Common myeloid progenitor, CD34-positive (primary cell): ENCODE data around the gene CACNA1D.

ENCODE experiments used
- CTCF ChIA-PET: fragments of 350-600 bp; sonication (Branson Sonifier 250); formaldehyde crosslinking; loops from one replicate; lab custom pipeline; 2021; ENCODE audit warnings: antibody characterized with exemption; lab: Charles Lee
- POLR2A ChIA-PET: fragments of 350-600 bp; sonication (Branson Sonifier 250); formaldehyde crosslinking; loops from one replicate; lab custom pipeline; 2021; ENCODE audit warnings: antibody characterized with exemption; lab: Charles Lee
- DNase-seq, 3 donors: peaks; one replicate each; pipeline versions ENCODE4 v3.0.0 to v3.0.0-alpha.2; 2013
- H3K27ac ChIP-seq, 2 experiments: 1 replicate in 1 of 2; 2 replicates in 1 of 2; pipeline ENCODE4 v1.7.0; 2013; ENCODE audit warnings: inconsistent platforms in 2 of 2, low read length in 2 of 2, mild to moderate bottlenecking in 2 of 2, low read depth in 1 of 2, moderate library complexity in 1 of 2; ENCODE audit not compliant: severe bottlenecking in 2 of 2, insufficient read depth in 1 of 2, poor library complexity in 1 of 2
- H3K27me3 ChIP-seq, 5 experiments: replicated peaks in 2 of 5; 1 replicate in 3 of 5; 2 replicates in 2 of 5; pipeline versions ENCODE4 v1.6.1 to v1.7.0; 2013; ENCODE audit warnings: low read length in 4 of 5, mild to moderate bottlenecking in 2 of 5, moderate library complexity in 2 of 5, inconsistent platforms in 1 of 5; ENCODE audit not compliant: insufficient read depth in 5 of 5, control insufficient read depth in 4 of 5
- H3K36me3 ChIP-seq, 4 experiments: 1 replicate in 2 of 4; 2 replicates in 2 of 4; pipeline versions ENCODE4 v1.6.1 to v1.7.0; 2013; ENCODE audit warnings: low read length in 3 of 4, control low read depth in 1 of 4, mild to moderate bottlenecking in 1 of 4; ENCODE audit not compliant: control insufficient read depth in 4 of 4, insufficient read depth in 4 of 4
- H3K4me1 ChIP-seq, 4 experiments: 1 replicate in 3 of 4; 2 replicates in 1 of 4; pipeline versions ENCODE4 v1.6.1 to v1.7.1; 2013; ENCODE audit warnings: low read length in 3 of 4, mild to moderate bottlenecking in 3 of 4, control low read depth in 1 of 4, inconsistent platforms in 1 of 4, moderate library complexity in 1 of 4; ENCODE audit not compliant: control insufficient read depth in 4 of 4, insufficient read depth in 4 of 4; ENCODE audit errors: control extremely low read depth in 1 of 4
- H3K4me3 ChIP-seq, 7 experiments: 1 replicate in 4 of 7; 2 replicates in 3 of 7; pipeline versions ENCODE4 v1.5.1 to v1.7.0; 2013; ENCODE audit warnings: mild to moderate bottlenecking in 7 of 7, low read length in 6 of 7, moderate library complexity in 6 of 7, inconsistent platforms in 2 of 7, low read depth in 2 of 7, control low read depth in 1 of 7; ENCODE audit not compliant: insufficient read depth in 4 of 7, control insufficient read depth in 1 of 7; ENCODE audit errors: extremely low read depth in 1 of 7
- H3K9me3 ChIP-seq, 5 experiments: 1 replicate in 4 of 5; 2 replicates in 1 of 5; pipeline versions ENCODE4 v1.6.1 to v1.7.1; 2013; ENCODE audit warnings: low read length in 4 of 5, mild to moderate bottlenecking in 2 of 5, inconsistent platforms in 1 of 5, low read depth in 1 of 5, moderate library complexity in 1 of 5; ENCODE audit not compliant: control insufficient read depth in 4 of 5, insufficient read depth in 2 of 5; ENCODE audit errors: control extremely low read depth in 1 of 5
- WGBS: methylation state at CpG from one replicate; pipeline ENCODE4 v1.1.5; 2013; ENCODE audit not compliant: insufficient coverage; 5-methylcytosine and 5-hydroxymethylcytosine counted together

CACNA1D gene

DNA sequence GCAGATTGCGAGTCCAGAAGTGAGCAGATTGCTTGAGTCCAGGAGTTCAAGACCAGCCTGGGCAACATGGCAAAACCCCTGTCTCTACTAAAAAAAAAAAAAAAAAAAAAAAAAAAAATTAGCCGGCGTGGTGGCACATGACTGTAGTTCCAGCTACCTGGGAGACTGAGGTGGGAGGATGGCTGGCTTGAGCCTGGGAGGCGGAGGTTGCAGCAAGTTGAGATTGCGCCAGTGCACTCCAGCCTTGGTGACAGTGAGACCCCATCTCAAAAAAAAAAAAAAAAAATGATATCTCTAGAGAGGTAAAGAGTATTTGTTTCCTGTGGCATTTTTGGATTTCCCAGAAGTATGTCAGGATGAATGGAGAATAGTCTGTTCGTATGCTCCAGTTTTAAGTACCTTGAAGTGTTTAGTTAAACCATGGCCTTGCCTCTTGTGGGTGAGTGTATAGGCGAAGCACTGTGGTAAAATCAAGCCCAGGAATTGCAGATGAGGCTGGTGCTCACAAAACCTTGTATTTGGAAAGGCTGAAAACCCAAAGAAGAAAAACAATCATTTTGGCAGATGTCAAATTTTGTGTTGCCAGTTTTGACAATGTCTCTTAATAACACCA lies 5.9 kb downstream of the CACNA1D start:
- peaks cover 0 to 36% (median 13%) of the 10 kb centered on the region in 5 experiments for H3K27me3 ChIP-seq
- no peak for DNase-seq

DNA sequence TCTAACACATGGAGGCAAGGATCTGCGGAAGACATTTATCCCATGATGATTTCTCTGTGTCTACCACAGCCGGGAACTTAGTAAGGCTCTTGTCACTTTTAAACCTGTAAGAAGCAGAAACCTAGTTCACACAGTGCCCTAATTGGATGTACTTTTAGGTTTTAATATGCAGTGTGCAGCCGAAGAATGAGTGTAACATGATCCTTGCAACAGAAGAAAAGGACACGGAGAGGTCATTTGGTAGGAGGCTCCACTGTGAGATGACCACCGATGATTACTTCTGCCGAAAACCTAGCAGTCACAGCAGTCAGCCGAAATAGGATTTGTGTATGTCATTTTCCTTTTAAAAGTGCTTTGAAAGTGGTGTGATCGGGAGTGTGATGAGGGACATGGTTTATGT lies 6.8 kb downstream of the CACNA1D start:
- H3K9me3 ChIP-seq = no peaks in the 10 kb centered on the region
- no peak overlapping the region for H3K4me3 ChIP-seq
- no peak for DNase-seq
- H3K36me3 ChIP-seq = no peaks in the 10 kb centered on the region
- ChIA-PET CTCF (no interaction called here), POLR2A (no interaction called here)
- 100% methylated on average over 5 of the region's 8 CpGs for WGBS
- H3K27ac ChIP-seq = no peak overlapping the region
- peaks cover 0 to 26% (median 9%) of the 10 kb centered on the region in 5 experiments for H3K27me3 ChIP-seq
- H3K4me1 ChIP-seq = peaks cover 0 to 3% (median under 1%) of the 10 kb centered on the region in 4 experiments

More for the DNA sequence above, 5.9 kb downstream of the CACNA1D start:
- Histone ChIP-seq H3K36me3 (no peaks in the 10 kb centered on the region), H3K27ac (no peak overlapping the region), H3K9me3 (no peaks in the 10 kb centered on the region), H3K4me3 (no peak overlapping the region), H3K4me1 (peaks cover 0 to 12% (median 5%) of the 10 kb centered on the region in 4 experiments)
- CTCF ChIA-PET = no interaction called here
- 100% methylated on average over 3 of the region's 7 CpGs for WGBS
- POLR2A ChIA-PET = no interaction called here

DNA sequence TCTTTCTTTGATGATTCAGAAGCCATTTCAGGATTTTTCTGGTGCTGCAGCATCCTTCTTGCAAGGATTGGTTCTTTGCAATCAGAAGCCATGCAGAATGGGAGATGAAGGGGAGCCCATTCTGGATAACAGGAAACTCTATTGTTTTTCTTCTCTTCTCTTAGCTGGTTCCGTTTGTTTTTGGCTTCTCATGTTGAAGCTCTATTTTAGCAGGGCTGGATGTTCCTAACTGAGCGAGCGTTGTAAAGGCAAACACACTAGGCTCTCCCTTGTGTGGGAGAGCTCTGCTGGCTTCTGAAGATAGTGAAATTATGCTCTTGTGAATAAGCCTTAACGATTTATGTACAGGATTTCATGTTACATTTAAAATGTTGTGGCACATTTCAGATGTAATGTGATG lies 8.3 kb downstream of the CACNA1D start:
- Histone ChIP-seq H3K9me3 (no peaks in the 10 kb centered on the region), H3K36me3 (no peaks in the 10 kb centered on the region), H3K27ac (no peak overlapping the region), H3K4me3 (no peak overlapping the region), H3K27me3 (peaks cover 0 to 12% (median 1%) of the 10 kb centered on the region in 5 experiments), H3K4me1 (no peaks in the 10 kb centered on the region)
- POLR2A ChIA-PET = no interaction called here
- 100% methylated on average over 3 of the region's 4 CpGs for WGBS
- CTCF ChIA-PET = interaction anchor here (1.1 kb wide), 1 partner anchor 9 kb away, joined by 5 read pairs; the partner anchor contains the start of gene CACNA1D
- no peak for DNase-seq

- DNase-seq = peak in 2 of 3 donors; percentile 49 to 62
- H3K27me3 ChIP-seq = peaks cover 0 to 8% (median 1%) of the 10 kb centered on the region in 5 experiments
- ChIA-PET POLR2A (no interaction called here), CTCF (interaction anchor here (1.1 kb wide), 1 partner anchor 9 kb away, joined by 5 read pairs; the partner anchor contains the start of gene CACNA1D)
- H3K36me3 ChIP-seq = no peaks in the 10 kb centered on the region
- WGBS = 70% methylated on average over 2 of the region's 5 CpGs
- no peaks in the 10 kb centered on the region for H3K4me1 ChIP-seq
- no peak overlapping the region for H3K4me3 ChIP-seq
- H3K27ac ChIP-seq = no peak overlapping the region
- no peaks in the 10 kb centered on the region for H3K9me3 ChIP-seq
Measured at GRCh38 chr3:53503195-53503594, 8.8 kb downstream of the CACNA1D start.

- ChIA-PET POLR2A (no interaction called here), CTCF (no interaction called here)
- Histone ChIP-seq H3K27me3 (peaks cover 0 to 12% (median 4%) of the 10 kb centered on the region in 5 experiments), H3K27ac (no peak overlapping the region), H3K4me1 (no peaks in the 10 kb centered on the region), H3K36me3 (no peaks in the 10 kb centered on the region), H3K9me3 (no peaks in the 10 kb centered on the region), H3K4me3 (no peak overlapping the region)
- 100% methylated on average over 2 of the region's 4 CpGs for WGBS
- DNase-seq = no peak
Measured at GRCh38 chr3:53506110-53506762, 11.8 kb downstream of the CACNA1D start.

DNA sequence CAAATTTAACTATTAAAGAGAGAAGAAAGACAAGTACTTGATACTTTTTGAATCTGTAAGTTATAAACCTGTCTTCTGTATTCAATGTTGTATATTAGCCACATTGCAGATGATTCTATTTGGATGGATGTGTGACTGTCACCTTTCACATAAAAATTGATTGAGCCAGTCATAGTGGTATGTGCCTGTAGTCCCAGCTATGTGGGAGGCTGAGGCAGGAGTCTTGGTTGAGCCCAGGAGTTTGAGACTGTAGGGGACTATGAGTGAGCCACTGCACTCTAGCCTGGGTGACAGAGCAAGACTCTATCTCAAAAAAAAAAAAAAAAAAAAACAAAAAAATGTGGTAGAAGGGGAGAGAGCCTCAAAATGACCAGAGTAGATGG lies 12.3 kb downstream of the CACNA1D start:
- Histone ChIP-seq H3K27ac (no peak overlapping the region), H3K36me3 (no peaks in the 10 kb centered on the region), H3K9me3 (no peaks in the 10 kb centered on the region), H3K4me3 (no peak overlapping the region), H3K27me3 (peaks cover 0 to 12% (median 4%) of the 10 kb centered on the region in 5 experiments), H3K4me1 (no peaks in the 10 kb centered on the region)
- ChIA-PET POLR2A (no interaction called here), CTCF (no interaction called here)
- DNase-seq = no peak

DNA sequence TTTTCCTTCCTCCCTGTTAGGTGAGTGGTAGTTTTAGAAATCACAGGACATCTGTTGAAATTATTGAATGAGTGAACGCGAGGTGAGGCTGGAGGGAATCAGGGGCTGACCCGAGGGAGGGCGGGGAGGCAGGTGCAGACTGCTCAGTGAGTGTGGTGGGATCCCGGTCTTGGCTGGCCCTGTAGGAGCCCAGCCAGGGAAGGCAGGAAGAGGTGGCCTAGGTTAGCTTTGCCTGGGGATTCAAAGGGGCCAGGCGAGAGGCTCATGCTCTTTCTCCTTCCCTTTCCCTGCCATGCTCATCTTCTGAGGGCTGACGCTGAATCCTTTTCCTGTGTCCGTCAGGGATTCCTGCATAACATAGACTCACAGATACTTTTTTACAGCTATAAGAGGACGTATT lies 15.1 kb downstream of the CACNA1D start:
- CTCF ChIA-PET = interaction anchor here (1.4 kb wide), 1 partner anchor 28 kb away, joined by 3 read pairs; no protein-coding TSS in a partner anchor

More for the DNA sequence above, 15.1 kb downstream of the CACNA1D start:
- no peaks in the 10 kb centered on the region for H3K9me3 ChIP-seq
- 90% methylated on average over 7 of the region's 9 CpGs for WGBS
- POLR2A ChIA-PET = interaction anchor here (0.5 kb wide), 1 partner anchor 12 kb away, joined by 3 read pairs; no protein-coding TSS in a partner anchor
- H3K36me3 ChIP-seq = no peaks in the 10 kb centered on the region
- H3K4me1 ChIP-seq = no peaks in the 10 kb centered on the region
- peaks cover 0 to 12% (median 4%) of the 10 kb centered on the region in 5 experiments for H3K27me3 ChIP-seq
- H3K4me3 ChIP-seq = no peak overlapping the region
- DNase-seq = no peak
- H3K27ac ChIP-seq = no peak overlapping the region
